Measurements from ENCODE around the gene FBXW8. TPM values are rescaled to one million over a fixed set of nuclear protein-coding genes. Genes with fewer than 3 reads are reported as not detected.
A peak's percentile ranks its signal among the peaks of the same experiment; 100 is the strongest.

Gene FBXW8
- total RNA-seq, 1 experiment from 2014 or later = 20.6 TPM

- Histone ChIP-seq H3K79me2 (ENCODE audit: low read depth) (peaks cover 76% of the 10 kb centered on the region), H3K27ac (peak overlapping the region; percentile 97), H3K9me2 (ENCODE audit: insufficient read depth) (no peaks in the 10 kb centered on the region), H3F3A (ENCODE audit: insufficient read depth, low read depth) (peaks cover 37% of the 10 kb centered on the region), H3K4me3 (no peak overlapping the region; the same call in 1 of the 2 replicates), H3K4me2 (peak overlapping the region; percentile 78), H3K36me3 (ENCODE audit: low read depth) (no peaks in the 10 kb centered on the region), H3K27me3 (ENCODE audit: insufficient read depth, low read depth) (no peaks in the 10 kb centered on the region), H4K20me1 (ENCODE audit: insufficient read depth) (peaks cover 21% of the 10 kb centered on the region), H2AFZ (no peak overlapping the region), H3K9me3 (ENCODE audit: insufficient read depth, low read depth) (no peaks in the 10 kb centered on the region), H3K4me1 (replicated peaks; ENCODE audit: insufficient read depth) (peaks cover 58% of the 10 kb centered on the region)
- intact Hi-C loops (cut with micrococcal nuclease; ENCODE audit: unreplicated experiment) = no loop called here
- no peak for DNase-seq
- ChIA-PET CTCF (no interaction called here), POLR2A (ENCODE audit: unreplicated experiment) (no interaction called here)
- TF ChIP-seq EZH2 (IDR thresholded peaks at IDR 0.05; ENCODE audit: low read depth) (no peak), CTCF (conservative IDR thresholded peaks at IDR 0.05) (no peak)
- no TSS peak for BruUV-seq (replicated peaks)
These were observed 4.6 kb downstream of the FBXW8 start for GRCh38 chr12:116915326-116915725.

- Histone ChIP-seq H3K9me3 (ENCODE audit: insufficient read depth, low read depth) (no peaks in the 10 kb centered on the region), H2AFZ (no peak overlapping the region), H3K79me2 (ENCODE audit: low read depth) (peaks cover 77% of the 10 kb centered on the region), H3K9me2 (ENCODE audit: insufficient read depth) (no peaks in the 10 kb centered on the region), H4K20me1 (ENCODE audit: insufficient read depth) (peaks cover 21% of the 10 kb centered on the region), H3K36me3 (ENCODE audit: low read depth) (no peaks in the 10 kb centered on the region), H3K27ac (peak overlapping the region; percentile 97), H3F3A (ENCODE audit: insufficient read depth, low read depth) (peaks cover 33% of the 10 kb centered on the region), H3K4me2 (peak overlapping the region; percentile 78), H3K27me3 (ENCODE audit: insufficient read depth, low read depth) (no peaks in the 10 kb centered on the region), H3K4me3 (peak overlapping the region; percentile 36; the same call in 1 of the 2 replicates), H3K4me1 (replicated peaks; ENCODE audit: insufficient read depth) (peaks cover 56% of the 10 kb centered on the region)
- ChIA-PET POLR2A (ENCODE audit: unreplicated experiment) (no interaction called here), CTCF (interaction anchor here (1.0 kb wide), 2 partner anchors 40 to 193 kb away, joined by 3 to 4 read pairs; no protein-coding TSS in a partner anchor)
- TF ChIP-seq CTCF (conservative IDR thresholded peaks at IDR 0.05) (no peak), EZH2 (IDR thresholded peaks at IDR 0.05; ENCODE audit: low read depth) (no peak)
- intact Hi-C loops (cut with micrococcal nuclease; ENCODE audit: unreplicated experiment) = loop anchor here (1.0 to 2.0 kb wide), 5 partner anchors 8 to 207 kb away; partner anchors contain the start of genes HRK, RNFT2 and SPRING1
- DNase-seq = peak; percentile 58 to 98
- BruUV-seq (replicated peaks) = no TSS peak
These were observed 5.4 kb downstream of the FBXW8 start for GRCh38 chr12:116916122-116916521.

DNA sequence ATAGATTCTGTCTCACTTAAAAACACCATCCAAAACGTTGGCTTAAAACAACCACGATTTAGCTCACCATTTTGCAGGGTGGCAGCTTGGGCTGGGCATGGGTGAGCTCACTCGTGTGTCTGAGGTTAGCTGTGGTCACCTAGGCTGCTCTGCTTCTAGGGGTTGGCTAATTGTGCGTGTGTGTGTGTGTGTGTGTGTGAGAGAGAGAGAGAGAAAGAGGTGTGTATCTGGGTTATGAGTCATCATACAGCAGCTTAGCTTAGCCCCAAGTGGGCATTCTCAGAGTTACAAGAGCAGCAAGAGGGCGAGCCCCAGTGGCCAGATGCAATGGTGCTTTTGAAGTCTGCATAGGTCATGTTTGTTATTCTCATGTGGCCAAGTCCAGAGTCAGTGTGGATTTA is 6.0 kb downstream of the FBXW8 start:
- CTCF ChIA-PET = interaction anchor here (0.5 to 1.0 kb wide), 6 partner anchors 39 to 659 kb away, joined by 3 to 12 read pairs (median 4); no protein-coding TSS in a partner anchor
- no peaks in the 10 kb centered on the region for H3K9me3 ChIP-seq (ENCODE audit: insufficient read depth, low read depth)
- TF ChIP-seq CTCF (conservative IDR thresholded peaks at IDR 0.05) (peak; percentile 55), EZH2 (IDR thresholded peaks at IDR 0.05; ENCODE audit: low read depth) (no peak)
- H3K4me1 ChIP-seq (replicated peaks; ENCODE audit: insufficient read depth) = peaks cover 53% of the 10 kb centered on the region
- peak overlapping the region; percentile 78 for H3K4me2 ChIP-seq
- H3F3A ChIP-seq (ENCODE audit: insufficient read depth, low read depth) = peaks cover 33% of the 10 kb centered on the region
- no peaks in the 10 kb centered on the region for H3K9me2 ChIP-seq (ENCODE audit: insufficient read depth)
- no TSS peak for BruUV-seq (replicated peaks)
- no peaks in the 10 kb centered on the region for H3K27me3 ChIP-seq (ENCODE audit: insufficient read depth, low read depth)
- intact Hi-C loops (cut with micrococcal nuclease; ENCODE audit: unreplicated experiment) = loop anchor here (1.0 to 2.0 kb wide), 5 partner anchors 8 to 208 kb away; partner anchors contain the start of genes HRK, RNFT2 and SPRING1
- peaks cover 75% of the 10 kb centered on the region for H3K79me2 ChIP-seq (ENCODE audit: low read depth)
- POLR2A ChIA-PET (ENCODE audit: unreplicated experiment) = no interaction called here
- H3K4me3 ChIP-seq = peak overlapping the region; percentile 36; the same call in 1 of the 2 replicates
- peaks cover 21% of the 10 kb centered on the region for H4K20me1 ChIP-seq (ENCODE audit: insufficient read depth)
- no peak overlapping the region for H2AFZ ChIP-seq
- peak overlapping the region; percentile 97 for H3K27ac ChIP-seq
- peak; percentile 62 to 95 for DNase-seq
- no peaks in the 10 kb centered on the region for H3K36me3 ChIP-seq (ENCODE audit: low read depth)

Measured in PC-9 (cell line).